Stimulated activated naive CD8-positive, alpha-beta T cell treated with anti-CD3 and anti-CD28 coated beads, Interleukin-15, Interleukin-2, amounts not matched to agents 100 ng/mL and 50 ng/mL, for 24 hours (primary cell): ENCODE results near the gene PMP22.

Experiments used
- H3K27ac Mint-ChIP-seq: one replicate; pipeline ENCODE4 v1.8.0; 2021; ENCODE audit warnings: mild to moderate bottlenecking, mixed read lengths
- H3K27me3 Mint-ChIP-seq: one replicate; pipeline ENCODE4 v1.8.0; 2021; ENCODE audit warnings: mixed read lengths
- H3K36me3 Mint-ChIP-seq: one replicate; pipeline ENCODE4 v1.8.0; 2021; ENCODE audit warnings: low read depth, mixed read lengths
- H3K4me1 Mint-ChIP-seq: one replicate; pipeline ENCODE4 v1.8.0; 2021; ENCODE audit warnings: low read depth, mixed read lengths
- H3K4me3 Mint-ChIP-seq: one replicate; pipeline ENCODE4 v1.8.0; 2021; ENCODE audit warnings: mild to moderate bottlenecking, mixed read lengths
- H3K9me3 Mint-ChIP-seq: one replicate; pipeline ENCODE4 v1.8.0; 2021; ENCODE audit warnings: mixed read lengths

PMP22 gene

DNA sequence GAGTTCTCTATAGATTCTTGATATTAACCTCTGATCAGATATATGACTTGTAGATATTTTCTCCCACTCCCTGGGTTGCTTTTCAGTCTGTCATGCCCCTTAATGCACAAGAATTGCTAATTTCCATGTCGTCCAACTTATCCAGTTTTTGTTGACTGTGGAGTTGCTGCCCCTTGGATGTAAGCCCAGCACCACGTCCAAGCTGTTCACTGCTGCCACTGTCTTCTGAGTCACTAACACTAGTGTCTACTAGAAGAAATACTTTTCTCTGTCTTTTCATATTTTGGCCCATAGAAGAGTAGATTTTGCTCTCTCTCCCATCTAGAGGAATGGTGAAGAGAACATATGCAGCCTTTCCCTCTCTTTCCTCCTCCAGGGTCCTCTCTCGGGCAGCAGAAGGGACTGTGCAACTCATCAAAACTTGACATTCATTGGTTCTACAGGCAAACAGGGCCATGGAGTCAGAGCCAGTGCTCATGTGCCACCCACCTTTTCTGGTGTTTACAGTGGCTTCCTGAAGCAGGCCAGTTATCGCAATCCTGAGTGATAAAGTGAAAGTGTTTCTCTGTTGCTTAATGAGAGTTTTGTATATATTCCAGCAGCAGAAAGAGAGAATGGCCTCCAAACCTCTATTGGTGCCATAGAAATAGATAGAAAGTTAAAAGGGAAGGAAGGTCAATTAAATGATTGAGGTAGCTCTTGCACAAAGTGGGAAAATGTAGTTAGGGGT lies 22.6 kb upstream of the PMP22 start:
- H3K27me3 Mint-ChIP-seq: peaks cover 61% of the 10 kb centered on the region

DNA sequence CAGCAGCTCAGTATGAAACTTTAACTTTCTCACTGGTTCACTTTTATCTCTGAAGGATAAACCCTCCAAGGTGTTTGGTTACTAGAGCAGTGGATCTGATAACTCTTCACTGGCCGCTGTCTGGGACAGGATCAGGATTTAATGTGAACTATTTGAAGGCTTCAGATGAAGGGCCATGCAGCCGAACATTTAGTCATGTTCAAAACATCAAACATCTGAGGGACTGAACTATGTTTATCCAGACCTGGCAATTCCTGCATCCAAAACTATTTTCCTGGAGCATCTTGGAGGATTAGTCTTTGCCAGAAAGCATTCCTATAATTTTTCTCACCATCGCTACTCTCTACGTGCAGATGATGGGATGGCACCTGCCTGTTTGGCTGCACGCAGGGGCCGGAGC lies 20.3 kb upstream of the PMP22 start:
- no peaks in the 10 kb centered on the region for H3K36me3 Mint-ChIP-seq
- H3K27me3 Mint-ChIP-seq: peaks cover 57% of the 10 kb centered on the region
- H3K9me3 Mint-ChIP-seq: no peaks in the 10 kb centered on the region
- H3K4me1 Mint-ChIP-seq: no peaks in the 10 kb centered on the region
- no peak overlapping the region for H3K27ac Mint-ChIP-seq
- H3K4me3 Mint-ChIP-seq: no peak overlapping the region

More for the DNA sequence above, 22.6 kb upstream of the PMP22 start:
- Mint-ChIP-seq H3K4me3 (no peak overlapping the region), H3K27ac (no peak overlapping the region), H3K36me3 (no peaks in the 10 kb centered on the region), H3K9me3 (no peaks in the 10 kb centered on the region), H3K4me1 (no peaks in the 10 kb centered on the region)

DNA sequence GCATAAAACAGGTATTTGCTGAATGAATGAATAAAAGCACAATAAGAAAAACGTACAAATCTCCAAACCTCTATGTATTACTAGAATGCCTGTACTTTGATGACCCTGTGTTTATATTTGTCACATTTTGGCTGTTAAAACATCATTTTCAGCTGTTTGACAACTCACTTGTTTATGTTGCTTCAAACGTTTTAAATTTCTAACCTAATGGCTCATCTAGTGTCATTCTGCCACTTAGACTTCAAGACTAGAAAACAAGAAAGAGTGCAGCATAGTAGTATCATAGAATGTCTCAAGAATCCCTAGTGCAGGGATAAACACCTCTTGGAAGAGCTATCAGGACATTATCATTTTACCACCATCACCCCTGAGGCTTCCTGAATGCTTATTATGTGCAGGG lies 19.4 kb upstream of the PMP22 start:
- no peak overlapping the region for H3K4me3 Mint-ChIP-seq
- no peaks in the 10 kb centered on the region for H3K9me3 Mint-ChIP-seq
- no peaks in the 10 kb centered on the region for H3K4me1 Mint-ChIP-seq
- peaks cover 54% of the 10 kb centered on the region for H3K27me3 Mint-ChIP-seq
- H3K36me3 Mint-ChIP-seq: no peaks in the 10 kb centered on the region
- no peak overlapping the region for H3K27ac Mint-ChIP-seq

DNA sequence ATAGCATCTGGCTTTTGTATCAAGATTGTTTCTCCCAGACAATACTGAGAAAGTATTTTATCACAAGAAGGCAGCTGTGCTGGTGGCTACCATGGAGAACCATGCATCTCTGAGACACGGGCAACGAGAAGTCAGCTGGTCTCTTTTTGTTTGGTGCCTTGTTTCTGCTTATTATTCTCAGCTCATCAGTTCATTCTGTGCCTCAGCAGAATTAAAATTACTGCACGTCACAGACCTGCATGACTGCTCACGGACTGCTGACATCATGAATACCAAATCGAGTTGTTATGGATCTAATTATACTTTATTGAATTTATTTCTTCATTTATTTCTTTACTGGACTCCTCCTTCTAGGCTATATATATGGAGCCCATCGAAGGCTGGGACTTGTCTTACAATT lies 19.0 kb upstream of the PMP22 start:
- Mint-ChIP-seq H3K27me3 (peaks cover 50% of the 10 kb centered on the region), H3K36me3 (no peaks in the 10 kb centered on the region), H3K9me3 (no peaks in the 10 kb centered on the region), H3K4me3 (no peak overlapping the region), H3K27ac (no peak overlapping the region), H3K4me1 (no peaks in the 10 kb centered on the region)

GRCh38 chr17:15281909-15282308 lies 16.8 kb upstream of the PMP22 start:
- no peaks in the 10 kb centered on the region for H3K36me3 Mint-ChIP-seq
- no peak overlapping the region for H3K4me3 Mint-ChIP-seq
- H3K9me3 Mint-ChIP-seq: no peaks in the 10 kb centered on the region
- no peak overlapping the region for H3K27ac Mint-ChIP-seq
- peaks cover 45% of the 10 kb centered on the region for H3K27me3 Mint-ChIP-seq
- H3K4me1 Mint-ChIP-seq: no peaks in the 10 kb centered on the region

GRCh38 chr17:15278924-15279477 lies 13.9 kb upstream of the PMP22 start:
- no peaks in the 10 kb centered on the region for H3K9me3 Mint-ChIP-seq
- H3K4me1 Mint-ChIP-seq: no peaks in the 10 kb centered on the region
- peaks cover 38% of the 10 kb centered on the region for H3K27me3 Mint-ChIP-seq
- no peaks in the 10 kb centered on the region for H3K36me3 Mint-ChIP-seq
- H3K27ac Mint-ChIP-seq: no peak overlapping the region
- no peak overlapping the region for H3K4me3 Mint-ChIP-seq

- Mint-ChIP-seq H3K4me3 (no peak overlapping the region), H3K4me1 (no peaks in the 10 kb centered on the region), H3K27ac (no peak overlapping the region), H3K9me3 (no peaks in the 10 kb centered on the region), H3K36me3 (no peaks in the 10 kb centered on the region), H3K27me3 (peaks cover 31% of the 10 kb centered on the region)
Observed at GRCh38 chr17:15278380-15278779, 13.3 kb upstream of the PMP22 start.

DNA sequence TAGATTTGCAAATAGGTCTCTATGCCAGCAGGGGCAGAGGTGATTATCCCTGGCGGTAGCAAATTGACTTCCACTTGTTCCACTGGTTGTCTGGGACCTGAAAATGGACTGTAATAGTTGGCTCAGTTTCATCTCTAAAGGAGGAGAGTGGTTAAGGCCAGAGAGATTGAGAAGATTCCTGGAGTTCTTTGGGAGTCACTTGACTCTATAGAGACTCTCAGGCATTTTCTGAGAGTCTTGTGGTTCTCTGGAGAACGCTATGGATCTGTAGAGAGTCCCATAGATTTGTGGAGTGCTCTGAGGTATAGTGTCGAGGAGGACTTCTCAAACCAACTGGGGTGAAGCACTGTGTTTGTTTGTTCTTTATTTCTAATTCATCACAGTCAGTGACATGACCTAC lies 8.9 kb upstream of the PMP22 start:
- Mint-ChIP-seq H3K27ac (no peak overlapping the region), H3K27me3 (peaks cover 19% of the 10 kb centered on the region), H3K4me1 (peaks cover 12% of the 10 kb centered on the region), H3K9me3 (no peaks in the 10 kb centered on the region), H3K4me3 (no peak overlapping the region), H3K36me3 (no peaks in the 10 kb centered on the region)

DNA sequence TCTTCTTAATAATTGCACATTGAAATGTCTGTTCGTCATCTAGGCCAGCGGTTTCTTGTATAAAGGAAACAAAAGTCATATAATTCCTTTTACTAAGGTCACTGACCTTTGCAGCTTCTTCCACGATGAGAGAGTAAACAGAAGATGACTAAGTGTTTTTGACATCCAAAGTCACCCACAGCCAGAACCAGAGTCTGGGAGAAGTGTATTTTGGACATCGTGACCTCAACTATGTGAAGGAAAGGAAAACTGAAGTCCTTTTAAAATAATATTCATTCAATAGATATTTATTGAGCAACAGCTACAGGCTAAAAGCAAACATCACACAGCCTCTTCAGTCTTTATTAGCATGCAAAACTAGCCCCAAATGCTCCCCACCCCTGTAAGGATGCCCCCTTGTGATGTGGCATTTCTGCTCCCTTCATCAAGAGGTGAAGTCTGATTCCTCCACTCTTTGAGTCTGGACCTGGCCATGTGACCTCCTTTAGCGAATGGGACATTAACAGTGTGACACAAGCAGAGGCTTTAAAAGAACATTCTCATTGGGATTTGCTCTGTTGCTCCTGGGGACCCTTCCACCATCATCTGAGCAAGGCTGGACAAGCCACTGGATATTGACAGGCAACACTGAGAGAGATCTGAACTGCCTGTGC lies 8.1 kb upstream of the PMP22 start:
- peaks cover 18% of the 10 kb centered on the region for H3K27me3 Mint-ChIP-seq
- no peak overlapping the region for H3K27ac Mint-ChIP-seq
- H3K4me3 Mint-ChIP-seq: no peak overlapping the region
- no peaks in the 10 kb centered on the region for H3K36me3 Mint-ChIP-seq
- H3K4me1 Mint-ChIP-seq: peaks cover 12% of the 10 kb centered on the region
- H3K9me3 Mint-ChIP-seq: no peaks in the 10 kb centered on the region

DNA sequence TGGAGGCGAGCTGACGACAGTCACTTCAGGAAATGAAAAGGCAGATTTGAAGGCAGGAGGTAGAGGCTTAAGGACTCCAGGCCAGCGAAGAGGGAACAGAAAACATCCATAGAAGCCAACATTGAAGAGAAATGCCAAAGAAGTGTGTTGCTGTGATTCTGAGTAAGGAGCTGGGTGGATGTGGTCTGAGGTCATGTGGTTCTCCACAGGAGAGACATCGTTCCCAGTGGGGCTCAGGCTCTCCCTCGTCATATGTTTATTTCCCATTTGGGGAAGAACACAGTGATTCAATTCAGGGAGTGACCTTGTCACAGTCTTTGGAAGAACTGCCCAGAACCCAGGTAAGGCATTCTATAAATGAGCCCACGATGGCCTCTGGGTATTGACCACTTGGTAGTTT lies 6.6 kb upstream of the PMP22 start:
- H3K4me1 Mint-ChIP-seq: peaks cover 12% of the 10 kb centered on the region
- H3K27me3 Mint-ChIP-seq: peaks cover 28% of the 10 kb centered on the region
- H3K27ac Mint-ChIP-seq: no peak overlapping the region
- H3K36me3 Mint-ChIP-seq: no peaks in the 10 kb centered on the region
- no peak overlapping the region for H3K4me3 Mint-ChIP-seq
- H3K9me3 Mint-ChIP-seq: no peaks in the 10 kb centered on the region

- H3K36me3 Mint-ChIP-seq: no peaks in the 10 kb centered on the region
- no peak overlapping the region for H3K4me3 Mint-ChIP-seq
- H3K27ac Mint-ChIP-seq: no peak overlapping the region
- H3K4me1 Mint-ChIP-seq: peaks cover 12% of the 10 kb centered on the region
- no peaks in the 10 kb centered on the region for H3K9me3 Mint-ChIP-seq
- H3K27me3 Mint-ChIP-seq: peaks cover 32% of the 10 kb centered on the region
Observed at GRCh38 chr17:15270628-15271381, 5.7 kb upstream of the PMP22 start.

DNA sequence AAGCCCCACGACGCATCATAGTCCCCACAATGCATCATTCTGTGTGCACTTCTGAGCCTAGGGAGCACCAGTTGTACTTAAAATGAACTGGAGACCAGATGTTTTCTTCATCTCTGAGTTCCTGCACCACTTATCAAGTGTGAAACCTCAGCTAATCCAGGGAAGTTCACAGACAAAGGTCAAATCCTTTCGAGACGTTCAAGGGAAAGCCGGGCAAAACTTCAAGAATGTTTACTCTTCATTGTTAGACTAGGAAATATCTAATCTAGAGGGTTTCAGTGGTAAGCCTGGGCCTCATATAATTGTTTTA lies 4.6 kb upstream of the PMP22 start:
- Mint-ChIP-seq H3K27ac (no peak overlapping the region), H3K4me3 (no peak overlapping the region), H3K9me3 (no peaks in the 10 kb centered on the region), H3K4me1 (peaks cover 12% of the 10 kb centered on the region), H3K27me3 (peaks cover 43% of the 10 kb centered on the region), H3K36me3 (no peaks in the 10 kb centered on the region)

GRCh38 chr17:15269087-15269779 lies 4.1 kb upstream of the PMP22 start:
- Mint-ChIP-seq H3K27me3 (peaks cover 48% of the 10 kb centered on the region), H3K4me1 (peaks cover 12% of the 10 kb centered on the region), H3K36me3 (no peaks in the 10 kb centered on the region), H3K27ac (no peak overlapping the region), H3K9me3 (no peaks in the 10 kb centered on the region), H3K4me3 (no peak overlapping the region)

GRCh38 chr17:15268461-15268860 lies 3.3 kb upstream of the PMP22 start:
- no peaks in the 10 kb centered on the region for H3K9me3 Mint-ChIP-seq
- H3K4me3 Mint-ChIP-seq: no peak overlapping the region
- H3K36me3 Mint-ChIP-seq: no peaks in the 10 kb centered on the region
- H3K27me3 Mint-ChIP-seq: peaks cover 56% of the 10 kb centered on the region
- H3K27ac Mint-ChIP-seq: no peak overlapping the region
- peaks cover 12% of the 10 kb centered on the region for H3K4me1 Mint-ChIP-seq

- H3K27ac Mint-ChIP-seq: no peak overlapping the region
- no peak overlapping the region for H3K4me3 Mint-ChIP-seq
- H3K4me1 Mint-ChIP-seq: peaks cover 12% of the 10 kb centered on the region
- H3K27me3 Mint-ChIP-seq: peaks cover 61% of the 10 kb centered on the region
- H3K36me3 Mint-ChIP-seq: no peaks in the 10 kb centered on the region
- H3K9me3 Mint-ChIP-seq: no peaks in the 10 kb centered on the region
Observed at GRCh38 chr17:15267996-15268395, 2.9 kb upstream of the PMP22 start.
